GM23248 (cell line): ENCODE data around the gene PLBD1. TPM values are rescaled to one million over a fixed set of nuclear protein-coding genes. Genes with fewer than 3 reads are reported as not detected.

Experiments used
- DNase-seq: peaks from one replicate; pipeline ENCODE4 v3.0.0-alpha.2; 2015
- H2AFZ ChIP-seq: fragments of 200-600 bp; sonication (generic); 2 replicates; pipeline ENCODE4 v1.6.1; 2016; ENCODE audit warnings: antibody characterized with exemption
- H3F3A ChIP-seq: fragments of 200-600 bp; sonication (generic); 2 replicates; pipeline ENCODE4 v1.6.1; 2016; ENCODE audit warnings: mild to moderate bottlenecking, antibody characterized with exemption, mixed run types; ENCODE audit not compliant: insufficient read depth
- H3K27ac ChIP-seq: fragments of 200-600 bp; sonication (generic); 2 replicates; pipeline ENCODE4 v1.5.1; 2016; ENCODE audit warnings: mild to moderate bottlenecking
- H3K27me3 ChIP-seq: fragments of 200-600 bp; sonication (generic); replicated peaks from 2 replicates; pipeline ENCODE4 v1.6.1; 2016; ENCODE audit warnings: mild to moderate bottlenecking; ENCODE audit not compliant: insufficient read depth
- H3K36me3 ChIP-seq: fragments of 200-600 bp; sonication (generic); 2 replicates; pipeline ENCODE4 v1.6.1; 2016; ENCODE audit warnings: low read depth, mild to moderate bottlenecking
- H3K4me1 ChIP-seq: fragments of 200-600 bp; sonication (generic); 2 replicates; pipeline ENCODE4 v1.6.1; 2016; ENCODE audit warnings: mild to moderate bottlenecking; ENCODE audit not compliant: insufficient read depth
- H3K4me2 ChIP-seq: fragments of 200-600 bp; sonication (generic); one replicate; pipeline ENCODE4 v1.6.1; 2016; ENCODE audit warnings: mild to moderate bottlenecking; ENCODE audit not compliant: unreplicated experiment
- H3K4me3 ChIP-seq: fragments of 200-600 bp; sonication (generic); 2 replicates; pipeline ENCODE4 v1.5.1; 2016; ENCODE audit warnings: mild to moderate bottlenecking
- H3K79me2 ChIP-seq: fragments of 200-600 bp; sonication (generic); 2 replicates; pipeline ENCODE4 v1.6.1; 2016; ENCODE audit warnings: mild to moderate bottlenecking; ENCODE audit not compliant: insufficient read depth
- H3K9ac ChIP-seq: fragments of 200-600 bp; sonication (generic); 2 replicates; pipeline ENCODE4 v1.6.1; 2016; ENCODE audit warnings: mild to moderate bottlenecking
- H3K9me2 ChIP-seq: fragments of 200-600 bp; sonication (generic); 2 replicates; pipeline ENCODE4 v1.6.1; 2016; ENCODE audit warnings: mixed run types, mild to moderate bottlenecking, moderate library complexity; ENCODE audit not compliant: insufficient read depth
- H3K9me3 ChIP-seq: fragments of 200-600 bp; sonication (generic); one replicate; pipeline ENCODE4 v1.6.1; 2017; ENCODE audit warnings: low read depth
- H4K20me1 ChIP-seq: fragments of 200-600 bp; sonication (generic); 2 replicates; pipeline ENCODE4 v1.6.0; 2016; ENCODE audit not compliant: insufficient read depth
- EZH2 ChIP-seq: fragments of 200-600 bp; sonication (generic); IDR thresholded peaks from 2 replicates; pipeline ENCODE4 v1.6.1; 2018; ENCODE audit warnings: antibody characterized with exemption, mild to moderate bottlenecking; ENCODE audit not compliant: insufficient read depth, poor library complexity, severe bottlenecking
- EZH2phosphoT487 ChIP-seq: fragments of 200-600 bp; sonication (generic); IDR thresholded peaks from 2 replicates; pipeline ENCODE4 v1.6.1; 2018; ENCODE audit warnings: antibody characterized with exemption, moderate library complexity, mild to moderate bottlenecking, low read depth; ENCODE audit not compliant: insufficient read depth
- WGBS, 2 experiments: methylation state at CpG; one replicate each; pipeline ENCODE4 v1.1.6; 2015 to 2017; ENCODE audit warnings: low lambda C conversion rate in 2 of 2, low coverage in 1 of 2; ENCODE audit errors: missing lambda C conversion rate in 2 of 2; 5-methylcytosine and 5-hydroxymethylcytosine counted together
- in situ Hi-C: fragments of 300-500 bp; cut with MboI; formaldehyde crosslinking; loops from 2 replicates; pipeline ENCODE4 v1.15.0; 2020
- polyA plus RNA-seq: library from polyadenylated mRNA; unstranded; fragments of >200 nt; fragmentation: Nextera tagmentation; extraction: Ambion mirVana; gene quantifications from 2 replicates; pipeline ENCODE4 v1.2.1, GENCODE V29; 2016
- total RNA-seq: library from RNA; depleted of rRNA; stranded (reverse); fragments of >200 nt; shearing (Covaris generic); gene quantifications from 2 replicates; pipeline ENCODE4 v1.2.3, GENCODE V29; 2014; rRNA removed

The PLBD1 gene
- 0.51 and 0.65 TPM in 2 replicates for total RNA-seq
- 0.13 and 0.29 TPM in 2 replicates for polyA plus RNA-seq

GRCh38 chr12:14567351-14568162 lies at the start of gene PLBD1:
Gene PLBD1, minus strand, starts transcription at chr12:14567883. Its CDS starts 187 bp downstream, at chr12:14567696.
- in situ Hi-C loops: no loop called here
- no peaks in the 10 kb centered on the region for H3F3A ChIP-seq
- H3K4me1 ChIP-seq: no peaks in the 10 kb centered on the region
- no peaks in the 10 kb centered on the region for H3K79me2 ChIP-seq
- no peaks in the 10 kb centered on the region for H4K20me1 ChIP-seq
- H3K27ac ChIP-seq: no peak within 1 kb of the TSS
- 13 to 20% methylated on average over 45 to 68 of the region's 76 CpGs for WGBS, 2 experiments
- no peak within 1 kb of the TSS for H3K9ac ChIP-seq
- no peaks in the 10 kb centered on the region for H3K9me3 ChIP-seq
- no peaks in the 10 kb centered on the region for H3K36me3 ChIP-seq
- peaks cover 21% of the 10 kb centered on the region for H3K27me3 ChIP-seq
- TF ChIP-seq EZH2 (no peak), EZH2phosphoT487 (no peak)
- peak within 1 kb of the TSS; percentile 45 for H3K4me2 ChIP-seq
- DNase-seq: peak; percentile 50
- H3K4me3 ChIP-seq: peak within 1 kb of the TSS; percentile 62
- no peaks in the 10 kb centered on the region for H3K9me2 ChIP-seq
- peak within 1 kb of the TSS; percentile 77 for H2AFZ ChIP-seq

DNA sequence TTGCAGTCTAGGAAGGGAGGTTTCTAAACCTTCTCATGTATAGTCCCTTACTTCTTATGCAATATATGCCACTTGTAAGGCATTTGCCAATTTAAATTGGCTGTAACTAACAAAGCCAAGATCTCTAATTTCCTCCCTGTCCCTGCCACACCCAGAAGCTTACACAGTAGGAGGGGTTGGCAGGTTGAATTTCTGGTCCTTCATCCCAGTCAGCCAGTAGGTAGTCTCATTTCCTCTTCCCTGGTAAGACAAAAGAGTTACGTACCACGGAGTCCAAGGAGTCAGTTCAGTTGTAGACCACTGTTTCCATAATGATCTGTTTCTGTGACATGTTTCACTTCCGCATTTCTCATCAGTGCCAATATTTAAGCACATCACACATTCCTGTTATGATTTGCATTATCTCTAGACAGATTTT lies 47.0 kb upstream of the PLBD1 start:
- Histone ChIP-seq H3K4me2 (no peak overlapping the region), H4K20me1 (no peaks in the 10 kb centered on the region), H3K9ac (no peak overlapping the region), H3F3A (no peaks in the 10 kb centered on the region), H3K27ac (no peak overlapping the region), H2AFZ (no peak overlapping the region), H3K27me3 (peaks cover 4% of the 10 kb centered on the region; the same call in 1 of the 2 replicates), H3K79me2 (no peaks in the 10 kb centered on the region), H3K9me2 (no peaks in the 10 kb centered on the region), H3K9me3 (no peaks in the 10 kb centered on the region), H3K4me3 (no peak overlapping the region), H3K36me3 (no peaks in the 10 kb centered on the region), H3K4me1 (no peaks in the 10 kb centered on the region)
- in situ Hi-C loops: no loop called here
- 58 to 60% methylated on average over 3 of the region's 3 CpGs for WGBS, 2 experiments
- DNase-seq: no peak
- TF ChIP-seq EZH2phosphoT487: no peak
- no peak for TF ChIP-seq EZH2

GRCh38 chr12:14613718-14614117 lies 46.0 kb upstream of the PLBD1 start:
- no peaks in the 10 kb centered on the region for H3K9me2 ChIP-seq
- no peak overlapping the region for H3K27ac ChIP-seq
- 12 to 14% methylated on average over 1 of the region's 1 CpG for WGBS, 2 experiments
- H3K4me3 ChIP-seq: no peak overlapping the region
- no peaks in the 10 kb centered on the region for H4K20me1 ChIP-seq
- H3K36me3 ChIP-seq: no peaks in the 10 kb centered on the region
- H3K9ac ChIP-seq: no peak overlapping the region
- peaks cover 3% of the 10 kb centered on the region; the same call in 1 of the 2 replicates for H3K27me3 ChIP-seq
- no peaks in the 10 kb centered on the region for H3K4me1 ChIP-seq
- in situ Hi-C loops: no loop called here
- no peak overlapping the region for H3K4me2 ChIP-seq
- H3K9me3 ChIP-seq: no peaks in the 10 kb centered on the region
- H2AFZ ChIP-seq: no peak overlapping the region
- no peaks in the 10 kb centered on the region for H3F3A ChIP-seq
- no peak for DNase-seq
- H3K79me2 ChIP-seq: no peaks in the 10 kb centered on the region
- no peak for TF ChIP-seq EZH2phosphoT487
- TF ChIP-seq EZH2: no peak

DNA sequence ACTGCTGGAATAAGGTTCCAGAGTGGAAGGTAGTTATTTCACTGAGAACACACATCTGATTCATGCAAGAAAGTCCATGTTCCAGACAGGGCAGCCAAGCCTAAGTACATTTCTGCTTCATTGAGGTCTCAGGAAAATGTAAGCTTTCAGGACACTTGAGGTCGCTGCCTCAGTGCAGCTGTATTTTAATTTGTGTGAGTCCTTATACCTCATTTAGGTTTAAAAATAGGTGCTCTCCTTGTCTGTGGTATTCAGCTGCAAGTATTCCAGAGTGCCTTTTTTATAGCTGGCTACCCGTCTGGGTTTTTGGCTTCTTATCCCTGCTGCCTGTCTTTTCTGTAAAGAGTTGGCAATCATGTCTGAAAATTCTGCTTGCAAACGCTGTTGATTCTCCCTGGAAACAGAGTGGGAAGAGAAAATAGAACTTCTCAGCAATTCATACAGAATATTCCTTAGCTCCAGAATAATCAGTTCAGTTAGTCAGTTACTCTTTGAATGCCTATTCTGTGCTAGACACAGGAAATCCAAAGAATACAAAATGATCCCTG lies 45.3 kb upstream of the PLBD1 start:
- in situ Hi-C loops: no loop called here
- Histone ChIP-seq H3K27ac (no peak overlapping the region), H3K9me2 (no peaks in the 10 kb centered on the region), H3K4me1 (no peaks in the 10 kb centered on the region), H4K20me1 (no peaks in the 10 kb centered on the region), H3K27me3 (peaks cover 3% of the 10 kb centered on the region; the same call in 1 of the 2 replicates), H3K4me3 (no peak overlapping the region), H3K9me3 (no peaks in the 10 kb centered on the region), H3K79me2 (no peaks in the 10 kb centered on the region), H3K36me3 (no peaks in the 10 kb centered on the region), H3K4me2 (no peak overlapping the region), H3K9ac (no peak overlapping the region), H2AFZ (no peak overlapping the region), H3F3A (no peaks in the 10 kb centered on the region)
- TF ChIP-seq EZH2phosphoT487 (no peak), EZH2 (no peak)
- DNase-seq: no peak
- WGBS, 2 experiments: 2 to 9% methylated on average over 3 of the region's 3 CpGs
